Measurements from ENCODE around the gene ABCB10. TPM values are rescaled to one million over a fixed set of nuclear protein-coding genes. Genes with fewer than 3 reads are reported as not detected.

ABCB10 gene
- total RNA-seq, 1 donor from 2014 or later, result 14.5 TPM

GRCh38 chr1:229537894-229538293 lies 20.6 kb downstream of the ABCB10 start:
- DNase-seq (no peak), ATAC-seq (ENCODE audit: low read depth) (no peak)
- TF ChIP-seq CTCF (IDR thresholded peaks at IDR 0.05), result no peak
- H3K27me3 Mint-ChIP-seq, result no peaks in the 10 kb centered on the region
- ChIA-PET CTCF (no interaction called here), POLR2A (no interaction called here)
- no peaks in the 10 kb centered on the region for H3K9me3 Mint-ChIP-seq
- peaks cover 68% of the 10 kb centered on the region for H3K36me3 Mint-ChIP-seq (ENCODE audit: low read depth)
- H3K4me3 Mint-ChIP-seq, result no peak overlapping the region
- peaks cover 10% of the 10 kb centered on the region for H3K4me1 Mint-ChIP-seq
- intact Hi-C loops (cut with micrococcal nuclease), result no loop called here
- no peak overlapping the region for H3K27ac Mint-ChIP-seq

GRCh38 chr1:229536982-229537381 lies 21.5 kb downstream of the ABCB10 start:
- H3K36me3 Mint-ChIP-seq (ENCODE audit: low read depth), result peaks cover 66% of the 10 kb centered on the region
- POLR2A ChIA-PET, result no interaction called here
- no peak overlapping the region for H3K27ac Mint-ChIP-seq
- no peak for ATAC-seq (ENCODE audit: low read depth)
- intact Hi-C loops (cut with micrococcal nuclease), result no loop called here
- DNase-seq, result no peak
- no peak overlapping the region for H3K4me3 Mint-ChIP-seq
- CTCF ChIA-PET, result no interaction called here
- no peak for TF ChIP-seq CTCF (IDR thresholded peaks at IDR 0.05)
- H3K4me1 Mint-ChIP-seq, result peaks cover 3% of the 10 kb centered on the region
- H3K27me3 Mint-ChIP-seq, result no peaks in the 10 kb centered on the region
- no peaks in the 10 kb centered on the region for H3K9me3 Mint-ChIP-seq

GRCh38 chr1:229535230-229535629 lies 23.3 kb downstream of the ABCB10 start:
- POLR2A ChIA-PET, result no interaction called here
- Mint-ChIP-seq H3K36me3 (ENCODE audit: low read depth) (peaks cover 70% of the 10 kb centered on the region), H3K27me3 (no peaks in the 10 kb centered on the region), H3K4me3 (no peak overlapping the region), H3K27ac (no peak overlapping the region), H3K4me1 (no peaks in the 10 kb centered on the region), H3K9me3 (no peaks in the 10 kb centered on the region)
- no peak for DNase-seq
- ATAC-seq (ENCODE audit: low read depth), result no peak
- CTCF ChIA-PET, result interaction anchor here (1.0 kb wide), 1 partner anchor 20 kb away, joined by 3 read pairs; no protein-coding TSS in a partner anchor
- no peak for TF ChIP-seq CTCF (IDR thresholded peaks at IDR 0.05)
- intact Hi-C loops (cut with micrococcal nuclease), result no loop called here

GRCh38 chr1:229531326-229531725 lies 27.2 kb downstream of the ABCB10 start:
- H3K27me3 Mint-ChIP-seq, result no peaks in the 10 kb centered on the region
- CTCF ChIA-PET, result no interaction called here
- H3K36me3 Mint-ChIP-seq (ENCODE audit: low read depth), result peaks cover 67% of the 10 kb centered on the region

GRCh38 chr1:229529639-229530038 lies 28.9 kb downstream of the ABCB10 start:
- CTCF ChIA-PET, result no interaction called here
- no peaks in the 10 kb centered on the region for H3K4me1 Mint-ChIP-seq
- H3K9me3 Mint-ChIP-seq, result no peaks in the 10 kb centered on the region
- no peak overlapping the region for H3K27ac Mint-ChIP-seq
- H3K4me3 Mint-ChIP-seq, result no peak overlapping the region
- H3K36me3 Mint-ChIP-seq (ENCODE audit: low read depth), result peaks cover 70% of the 10 kb centered on the region
- no peak for TF ChIP-seq CTCF (IDR thresholded peaks at IDR 0.05)
- POLR2A ChIA-PET, result no interaction called here
- DNase-seq, result no peak
- no peaks in the 10 kb centered on the region for H3K27me3 Mint-ChIP-seq
- intact Hi-C loops (cut with micrococcal nuclease), result no loop called here
- no peak for ATAC-seq (ENCODE audit: low read depth)

More at GRCh38 chr1:229531326-229531725, 27.2 kb downstream of the ABCB10 start:
- POLR2A ChIA-PET, result interaction anchor here (0.6 kb wide), 1 partner anchor 18 kb away, joined by 3 read pairs; no protein-coding TSS in a partner anchor
- intact Hi-C loops (cut with micrococcal nuclease), result no loop called here
- Mint-ChIP-seq H3K4me3 (no peak overlapping the region), H3K9me3 (no peaks in the 10 kb centered on the region), H3K4me1 (no peaks in the 10 kb centered on the region), H3K27ac (no peak overlapping the region)
- ATAC-seq (ENCODE audit: low read depth) (no peak), DNase-seq (no peak)
- TF ChIP-seq CTCF (IDR thresholded peaks at IDR 0.05), result no peak
